OCI-LY7 (cell line): ENCODE results near the gene LATS2. TPM values are rescaled to one million over a fixed set of nuclear protein-coding genes. Genes with fewer than 3 reads are reported as not detected.

Source experiments
- BruUV-seq: library from RNA; stranded (reverse); fragments of 400-500 nt; replicated peaks from 2 replicates; lab custom pipeline; 2021; lab: Mats Ljungman, UMichigan
- CTCF ChIA-PET: fragments of 300-600 bp; sonication (Branson Sonifier 250); formaldehyde crosslinking; loops from one replicate; lab custom pipeline; 2022; ENCODE audit warnings: antibody characterized with exemption; ENCODE audit not compliant: unreplicated experiment; lab: Charles Lee
- POLR2A ChIA-PET: fragments of 300-600 bp; sonication (Branson Sonifier 250); formaldehyde crosslinking; loops from one replicate; lab custom pipeline; 2022; ENCODE audit warnings: antibody characterized with exemption; lab: Charles Lee
- DNase-seq: peaks from one replicate; pipeline ENCODE4 v3.0.0-alpha.2; 2015; ENCODE audit warnings: low spot score
- H2AFZ ChIP-seq: fragments of 200-600 bp; sonication (generic), shearing (Covaris generic); 2 replicates; pipeline ENCODE4 v1.6.1; 2014; ENCODE audit warnings: mild to moderate bottlenecking, antibody characterized with exemption, low read length, moderate library complexity
- H3K27ac ChIP-seq: fragments of 200-600 bp; sonication (generic); 2 replicates; pipeline ENCODE4 v1.5.1; 2014; ENCODE audit warnings: mixed run types, low read depth, mild to moderate bottlenecking, moderate library complexity, low read length, inconsistent platforms; ENCODE audit not compliant: poor library complexity, severe bottlenecking
- H3K36me3 ChIP-seq: fragments of 200-600 bp; sonication (generic); 2 replicates; pipeline ENCODE4 v1.6.1; 2014; ENCODE audit warnings: mild to moderate bottlenecking, antibody characterized with exemption, low read length, moderate library complexity, mixed read lengths; ENCODE audit not compliant: insufficient read depth
- H3K4me1 ChIP-seq: fragments of 200-600 bp; sonication (generic); 2 replicates; pipeline ENCODE4 v1.5.1; 2014; ENCODE audit warnings: mild to moderate bottlenecking, low read length; ENCODE audit not compliant: insufficient read depth, poor library complexity, severe bottlenecking
- H3K4me2 ChIP-seq: fragments of 200-600 bp; sonication (generic); 2 replicates; pipeline ENCODE4 v1.6.1; 2014; ENCODE audit warnings: mild to moderate bottlenecking, low read length
- H3K4me3 ChIP-seq: fragments of 200-600 bp; sonication (generic); 2 replicates; pipeline ENCODE4 v1.5.1; 2014; ENCODE audit warnings: mild to moderate bottlenecking, low read depth, low read length; ENCODE audit not compliant: poor library complexity, severe bottlenecking
- H3K79me2 ChIP-seq: fragments of 200-600 bp; sonication (generic); 2 replicates; pipeline ENCODE4 v1.6.1; 2016; ENCODE audit warnings: low read depth, mild to moderate bottlenecking, low read length, moderate library complexity, mixed read lengths; ENCODE audit not compliant: insufficient read depth
- H3K9me2 ChIP-seq: fragments of 200-600 bp; sonication (generic); 2 replicates; pipeline ENCODE4 v1.6.1; 2016; ENCODE audit warnings: mild to moderate bottlenecking, low read length, mixed read lengths; ENCODE audit not compliant: insufficient read depth
- H3K9me3 ChIP-seq: fragments of 200-600 bp; sonication (generic); 2 replicates; pipeline ENCODE4 v1.6.1; 2014; ENCODE audit warnings: mild to moderate bottlenecking, mixed run types, low read length, mixed read lengths
- H4K20me1 ChIP-seq: fragments of 200-600 bp; sonication (generic); 2 replicates; pipeline ENCODE4 v1.6.1; 2014; ENCODE audit warnings: mild to moderate bottlenecking, antibody characterized with exemption, low read length, moderate library complexity, mixed read lengths; ENCODE audit not compliant: insufficient read depth
- CTCF ChIP-seq: fragments of 200-600 bp; sonication (generic); conservative IDR thresholded peaks from 2 replicates; pipeline ENCODE4 v1.5.1; 2014; ENCODE audit warnings: mild to moderate bottlenecking, antibody characterized with exemption, low read length, moderate library complexity, mixed read lengths
- EZH2phosphoT487 ChIP-seq: fragments of 200-600 bp; sonication (generic); IDR thresholded peaks from 2 replicates; pipeline ENCODE4 v1.6.1; 2018; ENCODE audit warnings: low read depth, borderline replicate concordance, mild to moderate bottlenecking, mixed run types, antibody characterized with exemption, low read length, moderate library complexity, mixed read lengths
- intact Hi-C: fragments of 100-400 bp; cut with micrococcal nuclease; formaldehyde crosslinking; loops from one replicate; pipeline ENCODE4 v1.10.0; 2022; ENCODE audit not compliant: unreplicated experiment
- total RNA-seq, 2 experiments: library from RNA; depleted of rRNA in 1 of 2; stranded (reverse); fragments of >200 nt in 1 of 2; shearing (Covaris generic) in 1 of 2; gene quantifications; 2 replicates each; pipeline ENCODE4 v1.2.3, GENCODE V29; 2014 to 2022

Gene LATS2
- total RNA-seq, 2 experiments from 2014 or later = 0.19 to 1.3 TPM

- TF ChIP-seq CTCF = no peak
- TF ChIP-seq EZH2phosphoT487 = no peak
- intact Hi-C loops = no loop called here
- CTCF ChIA-PET = no interaction called here
- no peak for DNase-seq
- H3K9me3 ChIP-seq = no peaks in the 10 kb centered on the region
- no peaks in the 10 kb centered on the region for H3K36me3 ChIP-seq
- H4K20me1 ChIP-seq = no peaks in the 10 kb centered on the region
- no peak overlapping the region for H3K27ac ChIP-seq
- no TSS peak for BruUV-seq
- no peak overlapping the region for H3K4me3 ChIP-seq
- no peak overlapping the region for H2AFZ ChIP-seq
- H3K9me2 ChIP-seq = no peaks in the 10 kb centered on the region
- no peak overlapping the region for H3K4me2 ChIP-seq
- no peaks in the 10 kb centered on the region for H3K4me1 ChIP-seq
- POLR2A ChIA-PET = interaction anchor here (0.5 to 1.1 kb wide), 2 partner anchors 9 to 11 kb away, joined by 4 read pairs; no protein-coding TSS in a partner anchor
- H3K79me2 ChIP-seq = no peaks in the 10 kb centered on the region
Observed at GRCh38 chr13:21055511-21056045, 5.8 kb downstream of the LATS2 start.

- no peaks in the 10 kb centered on the region for H3K36me3 ChIP-seq
- no peaks in the 10 kb centered on the region for H3K79me2 ChIP-seq
- BruUV-seq = no TSS peak
- no peak overlapping the region for H3K27ac ChIP-seq
- DNase-seq = no peak
- CTCF ChIA-PET = no interaction called here
- H2AFZ ChIP-seq = no peak overlapping the region
- no peak overlapping the region for H3K4me3 ChIP-seq
- TF ChIP-seq EZH2phosphoT487 (no peak), CTCF (no peak)
- no peaks in the 10 kb centered on the region for H3K9me2 ChIP-seq
- no peaks in the 10 kb centered on the region for H3K9me3 ChIP-seq
- no peaks in the 10 kb centered on the region for H4K20me1 ChIP-seq
- POLR2A ChIA-PET = interaction anchor here (1.1 kb wide), 1 partner anchor 10 kb away, joined by 4 read pairs; no protein-coding TSS in a partner anchor
- intact Hi-C loops = no loop called here
- H3K4me2 ChIP-seq = no peak overlapping the region
- no peaks in the 10 kb centered on the region for H3K4me1 ChIP-seq
Observed at GRCh38 chr13:21055016-21055415, 6.4 kb downstream of the LATS2 start.

DNA sequence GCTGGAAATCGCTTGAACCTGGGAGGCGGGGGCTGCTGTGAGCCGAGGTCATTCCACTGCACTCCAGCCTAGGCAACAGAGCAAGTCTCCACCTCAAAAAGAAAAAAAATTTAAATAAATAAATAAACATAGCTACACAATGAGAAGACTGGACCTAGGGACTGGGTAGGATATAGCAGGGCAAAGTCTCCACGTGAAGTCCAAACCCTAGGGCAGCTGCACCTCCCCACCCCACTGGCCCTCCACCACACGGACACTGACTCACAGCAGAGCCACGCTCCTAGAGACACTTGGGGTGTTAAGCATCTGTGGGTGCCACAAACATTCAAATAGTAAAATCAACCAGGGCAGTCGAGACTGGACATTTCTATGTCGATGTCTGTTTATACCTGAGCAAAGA, 7.1 kb downstream of the LATS2 start:
- intact Hi-C loops = no loop called here
- ChIA-PET POLR2A (interaction anchor here (0.6 to 0.7 kb wide), 2 partner anchors 58 to 289 kb away, joined by 3 to 4 read pairs; no protein-coding TSS in a partner anchor), CTCF (no interaction called here)
- H4K20me1 ChIP-seq = no peaks in the 10 kb centered on the region
- no peaks in the 10 kb centered on the region for H3K36me3 ChIP-seq
- H3K27ac ChIP-seq = no peak overlapping the region
- H3K4me1 ChIP-seq = no peaks in the 10 kb centered on the region
- no TSS peak for BruUV-seq
- H3K4me3 ChIP-seq = no peak overlapping the region
- H3K9me2 ChIP-seq = no peaks in the 10 kb centered on the region
- TF ChIP-seq EZH2phosphoT487 = no peak
- TF ChIP-seq CTCF = no peak
- H3K4me2 ChIP-seq = no peak overlapping the region
- H2AFZ ChIP-seq = no peak overlapping the region
- no peaks in the 10 kb centered on the region for H3K9me3 ChIP-seq
- H3K79me2 ChIP-seq = no peaks in the 10 kb centered on the region
- DNase-seq = no peak
